Measurements from ENCODE around the gene ARID1B.

ARID1B gene

DNA sequence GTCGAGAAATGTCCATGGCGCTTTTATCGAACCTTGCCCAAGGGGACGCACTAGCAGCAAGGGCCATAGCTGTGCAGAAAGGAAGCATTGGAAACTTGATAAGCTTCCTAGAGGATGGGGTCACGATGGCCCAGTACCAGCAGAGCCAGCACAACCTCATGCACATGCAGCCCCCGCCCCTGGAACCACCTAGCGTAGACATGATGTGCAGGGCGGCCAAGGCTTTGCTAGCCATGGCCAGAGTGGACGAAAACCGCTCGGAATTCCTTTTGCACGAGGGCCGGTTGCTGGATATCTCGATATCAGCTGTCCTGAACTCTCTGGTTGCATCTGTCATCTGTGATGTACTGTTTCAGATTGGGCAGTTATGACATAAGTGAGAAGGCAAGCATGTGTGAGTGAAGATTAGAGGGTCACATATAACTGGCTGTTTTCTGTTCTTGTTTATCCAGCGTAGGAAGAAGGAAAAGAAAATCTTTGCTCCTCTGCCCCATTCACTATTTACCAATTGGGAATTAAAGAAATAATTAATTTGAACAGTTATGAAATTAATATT is 430.4 kb downstream of the ARID1B start:
- no peak for DNase-seq (ENCODE audit: low read depth in 2 of 2)

DNA sequence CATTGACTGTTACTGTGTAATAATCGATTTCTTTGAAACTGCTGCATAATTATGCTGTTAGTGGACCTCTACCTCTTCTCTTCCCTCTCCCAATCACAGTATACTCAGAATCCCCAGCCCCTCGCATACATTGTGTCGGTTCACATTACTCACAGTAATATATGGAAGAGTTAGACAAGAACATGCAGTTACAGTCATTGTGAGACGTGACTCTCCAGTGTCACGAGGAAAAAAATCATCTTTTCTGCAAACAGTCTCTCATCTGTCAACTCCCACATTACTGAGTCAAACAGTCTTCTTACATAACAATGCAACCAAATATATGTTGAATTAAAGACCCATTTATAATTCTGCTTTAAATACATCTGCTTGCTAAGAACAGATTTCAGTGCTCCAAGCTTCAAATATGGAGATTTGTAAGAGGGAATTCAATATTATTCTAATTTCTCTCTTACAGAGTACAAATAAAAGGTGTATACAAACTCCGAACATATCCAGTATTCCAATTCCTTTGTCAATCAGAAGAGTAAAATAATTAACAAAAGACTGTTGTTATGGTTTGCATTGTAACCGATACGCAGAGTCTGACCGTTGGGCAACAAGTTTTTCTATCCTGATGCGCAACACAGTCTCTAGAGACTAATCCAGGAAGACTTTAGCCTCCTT is 432.8 kb downstream of the ARID1B start:
- DNase-seq (ENCODE audit: low read depth in 2 of 2) = no peak

DNA sequence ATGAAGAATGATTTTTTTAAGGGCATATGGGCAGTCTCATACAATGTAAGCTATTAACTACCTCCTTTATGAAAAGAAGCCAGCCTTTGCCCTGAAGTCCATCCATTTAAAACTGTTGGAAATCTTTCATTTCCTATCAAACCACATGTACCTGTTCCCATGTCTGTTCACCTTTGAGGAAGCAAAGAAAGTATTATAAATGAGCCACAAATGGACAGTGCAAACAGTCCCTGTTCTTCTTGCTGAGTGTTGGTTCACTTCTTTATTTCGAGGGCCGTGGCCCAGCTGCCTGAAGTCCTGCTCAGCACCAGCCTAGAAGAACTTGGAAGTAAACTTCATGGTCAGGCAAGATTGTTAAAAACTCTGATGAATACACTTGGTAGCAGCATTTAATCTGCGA is 433.8 kb downstream of the ARID1B start:
- DNase-seq (ENCODE audit: low read depth in 2 of 2) = no peak

DNA sequence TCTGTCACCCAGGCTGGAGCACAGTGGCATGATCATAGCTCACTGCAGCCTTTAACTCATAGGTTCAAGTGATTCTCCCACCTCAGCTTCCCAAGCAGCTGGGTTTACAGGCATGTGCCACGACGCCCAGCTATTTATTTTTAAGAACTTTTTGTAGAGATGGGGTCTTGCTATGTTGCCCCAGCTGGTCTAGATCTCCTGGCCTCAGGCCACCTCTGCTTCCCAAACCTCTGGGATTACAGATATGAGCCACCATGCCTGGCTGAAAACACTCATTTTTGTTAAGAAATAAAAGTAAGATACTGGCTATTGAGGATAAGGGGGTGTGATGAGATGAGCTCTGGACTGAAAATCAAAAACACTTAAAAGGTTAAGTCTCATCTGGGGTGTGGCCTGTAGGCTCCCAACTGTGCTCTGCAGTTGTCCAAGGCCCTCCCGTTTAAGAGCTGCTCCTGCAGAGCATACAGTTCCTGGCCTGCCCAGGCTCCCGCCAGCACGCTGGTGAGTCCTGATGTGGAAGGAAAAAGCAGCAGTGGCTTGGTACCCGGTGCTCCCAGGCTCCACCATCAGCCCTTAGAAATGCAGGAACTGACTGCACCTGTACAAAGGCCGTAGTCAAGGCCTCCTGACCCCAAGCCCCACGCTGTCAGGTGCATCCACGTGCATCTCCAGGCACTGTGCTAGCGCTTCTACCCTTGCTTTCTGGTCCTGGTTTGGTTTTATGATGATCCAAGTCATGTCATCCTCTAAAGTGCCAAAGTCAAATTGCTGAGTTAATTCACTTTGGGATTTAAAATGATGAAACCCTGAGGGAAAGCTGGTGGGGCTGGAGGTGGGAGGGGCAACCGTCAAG is 434.7 kb downstream of the ARID1B start:
- DNase-seq (ENCODE audit: low read depth in 2 of 2) = no peak

DNA sequence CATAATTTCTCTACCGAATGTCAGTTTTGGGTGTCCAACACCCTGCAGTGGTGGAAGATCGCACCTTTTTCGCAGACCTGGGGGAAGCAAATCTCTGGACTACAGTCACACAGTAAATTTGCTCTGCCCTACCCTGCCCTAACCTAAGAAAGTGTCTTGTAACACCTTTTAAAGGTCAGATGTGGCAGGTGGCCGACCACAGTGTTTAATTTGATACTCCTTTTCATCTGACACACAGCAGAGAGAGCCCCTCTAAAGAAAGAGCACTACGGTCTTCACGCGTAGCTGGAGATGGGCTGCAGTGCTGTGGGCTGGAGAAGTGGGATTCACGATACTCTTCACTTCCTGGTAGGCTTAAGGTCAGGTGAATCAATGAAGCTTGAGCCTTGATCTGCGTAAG is 436.2 kb downstream of the ARID1B start:
- DNase-seq (ENCODE audit: low read depth in 2 of 2) = no peak

DNA sequence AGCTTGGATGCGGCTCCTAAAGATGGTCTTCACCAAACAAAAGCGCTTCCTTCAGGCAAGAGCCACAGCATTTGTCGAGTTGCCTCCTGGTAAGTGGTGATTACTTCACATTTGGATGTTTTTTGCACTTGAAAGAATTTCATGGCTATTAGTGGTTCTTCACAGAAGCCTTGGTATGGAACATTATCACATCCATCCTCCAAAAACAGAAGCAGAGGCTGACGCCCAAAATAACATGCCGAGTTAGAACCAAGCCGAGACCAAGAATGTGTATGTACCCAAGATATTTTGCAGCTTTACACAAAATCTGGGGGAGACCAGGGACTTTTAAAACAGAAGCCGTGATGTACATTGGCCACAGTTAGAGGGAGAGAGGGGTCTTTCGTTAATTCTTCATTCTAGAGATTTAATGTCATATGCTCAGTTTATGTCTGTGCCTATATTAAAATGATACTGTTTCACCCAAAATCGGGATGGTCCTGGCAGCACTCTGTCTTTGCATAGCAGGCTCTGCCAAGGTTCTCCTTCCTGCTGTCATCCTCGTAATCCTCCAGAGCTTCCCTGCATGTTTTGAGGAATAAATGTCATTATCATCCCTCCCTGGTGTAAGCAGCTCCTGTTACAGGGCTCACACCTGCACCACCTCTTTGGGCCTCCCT is 436.9 kb downstream of the ARID1B start:
- DNase-seq (ENCODE audit: low read depth in 2 of 2) = no peak

DNA sequence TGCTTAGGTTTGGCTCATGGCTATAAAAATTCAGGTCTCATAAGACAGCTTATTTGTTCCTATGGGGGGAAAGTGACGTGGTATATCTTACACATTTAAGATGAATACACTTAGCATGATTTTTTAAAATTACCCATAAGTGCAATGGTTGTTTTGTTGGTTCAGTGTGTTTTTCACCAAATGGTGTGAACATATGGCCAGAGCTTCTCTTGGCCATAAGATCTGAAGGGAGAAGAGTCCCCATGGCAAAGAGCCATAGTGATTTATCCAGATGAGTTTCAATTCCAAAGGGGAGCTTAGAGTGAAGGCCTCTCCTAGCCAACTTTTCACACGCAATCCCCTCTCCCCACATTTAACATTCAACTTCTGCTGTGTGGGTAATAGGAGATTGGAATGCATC is 438.5 kb downstream of the ARID1B start:
- DNase-seq (ENCODE audit: low read depth in 2 of 2) = no peak

DNA sequence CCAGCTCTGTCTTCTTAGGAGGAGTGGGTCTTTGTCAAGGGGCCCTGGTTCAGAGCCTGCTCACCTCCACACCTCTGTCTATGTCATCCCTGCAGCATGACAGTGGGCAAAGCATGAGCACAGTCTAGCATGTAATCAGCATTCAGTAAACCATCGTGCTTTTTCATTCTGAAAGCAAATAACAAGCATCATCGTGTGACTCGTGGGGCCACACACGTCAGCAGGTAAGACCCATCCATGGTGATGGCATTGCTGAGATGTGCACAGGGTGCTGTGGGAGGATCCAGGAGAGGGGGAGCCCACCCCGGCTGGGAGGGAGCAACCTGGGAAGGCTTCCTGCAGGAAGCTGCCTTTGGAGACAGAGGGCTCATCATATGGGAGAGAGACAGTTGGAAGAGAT is 439.4 kb downstream of the ARID1B start:
- DNase-seq (ENCODE audit: low read depth in 2 of 2) = no peak

DNA sequence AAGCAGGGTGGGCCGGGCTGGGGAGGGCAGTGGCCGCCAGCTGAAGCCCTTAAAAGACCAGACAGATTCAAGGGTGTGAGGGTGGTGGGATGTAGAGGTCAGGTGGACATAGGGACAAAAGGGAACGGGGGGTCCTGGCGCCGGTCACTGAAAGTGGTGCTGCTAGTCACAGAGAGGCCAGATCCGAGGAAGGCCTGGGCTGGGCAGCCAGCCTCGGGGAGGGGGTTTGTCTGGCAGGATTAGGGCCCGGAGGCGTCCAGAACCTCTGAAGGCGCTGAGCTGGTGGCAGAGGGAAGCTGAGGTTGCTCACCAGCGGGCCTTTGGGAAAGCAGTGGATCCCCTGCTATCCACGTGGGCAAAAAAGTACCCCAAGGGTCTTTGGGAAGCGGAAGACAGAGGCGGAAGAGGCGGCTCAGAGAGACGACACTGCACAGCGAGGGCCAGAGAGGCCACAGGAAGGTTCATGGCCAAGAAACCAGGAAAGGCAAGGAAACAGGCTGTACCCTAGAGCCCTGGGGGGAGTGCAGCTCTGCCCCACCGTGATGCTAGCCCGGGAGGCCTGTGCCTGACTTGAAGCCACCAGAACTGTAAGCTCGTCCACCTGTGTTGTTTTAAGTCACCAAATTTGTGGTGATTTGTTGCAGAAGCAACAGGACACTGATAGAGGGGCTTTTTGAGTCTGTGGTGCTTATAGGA is 440.2 kb downstream of the ARID1B start:
- no peak for DNase-seq (ENCODE audit: low read depth in 2 of 2)

DNA sequence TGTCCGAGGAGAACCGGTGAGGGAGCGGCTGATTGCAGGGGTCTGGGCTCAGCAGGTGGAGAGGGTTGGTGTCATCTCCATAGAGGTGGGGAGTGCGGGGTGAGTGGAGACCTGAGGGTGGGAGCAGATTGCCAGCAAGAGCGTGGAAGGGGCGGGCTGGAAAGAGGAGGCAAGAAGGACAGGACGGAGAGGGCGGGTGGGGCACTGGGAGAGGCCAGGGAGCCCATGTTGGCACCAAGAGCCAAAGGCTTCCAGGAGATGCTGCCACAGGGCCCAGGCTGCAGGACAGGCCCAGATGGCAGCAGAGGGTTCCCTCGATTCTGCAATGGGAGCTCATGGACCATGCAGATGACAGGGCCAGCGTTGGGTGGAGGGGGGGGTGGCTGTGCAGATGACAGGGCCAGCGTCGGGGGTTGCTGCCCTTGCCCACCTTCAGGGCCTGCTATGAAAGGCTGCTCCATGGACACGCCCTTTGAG is 440.8 kb downstream of the ARID1B start:
- no peak for DNase-seq (ENCODE audit: low read depth in 2 of 2)

DNA sequence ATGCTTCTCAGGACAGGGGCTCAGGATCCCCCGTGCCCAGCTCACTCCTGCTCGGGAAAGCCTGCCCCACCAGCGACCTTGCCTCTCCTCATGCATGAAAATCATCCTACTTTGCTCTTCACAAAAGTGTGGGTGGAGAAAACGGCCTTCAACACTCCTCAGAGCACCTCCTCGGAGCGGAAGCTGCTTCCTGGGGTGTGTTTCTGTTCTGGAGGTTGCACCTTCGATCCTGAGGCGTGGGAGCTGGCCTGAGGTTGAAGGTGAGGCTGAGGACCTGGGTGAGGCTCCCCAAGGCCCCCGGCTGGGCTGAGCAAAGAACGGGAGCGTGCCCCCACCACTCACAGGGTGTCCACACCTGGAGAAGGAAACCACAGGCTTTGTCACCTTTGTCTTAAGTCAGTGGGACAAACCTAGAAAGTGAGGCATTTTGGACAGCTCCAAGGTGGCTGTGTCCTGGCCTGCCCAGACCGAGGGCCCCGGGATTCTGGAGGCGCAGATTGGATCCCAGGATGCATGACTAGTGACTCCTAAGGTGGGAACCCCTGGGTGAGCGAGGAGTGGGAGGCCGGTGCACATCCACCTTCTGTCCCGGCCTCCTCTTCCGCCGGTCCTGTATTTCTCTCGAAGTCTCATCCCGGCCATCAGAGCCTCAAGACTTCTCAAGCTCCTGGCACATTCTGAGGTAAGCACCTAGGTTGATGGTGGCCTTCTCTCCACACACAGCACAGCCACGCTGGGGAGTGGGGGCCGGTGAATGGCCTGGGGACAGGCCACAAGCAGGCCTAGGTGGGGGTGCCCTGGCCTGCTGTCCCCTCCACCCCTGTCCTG is 441.4 kb downstream of the ARID1B start:
- no peak for DNase-seq (ENCODE audit: low read depth in 2 of 2)

DNA sequence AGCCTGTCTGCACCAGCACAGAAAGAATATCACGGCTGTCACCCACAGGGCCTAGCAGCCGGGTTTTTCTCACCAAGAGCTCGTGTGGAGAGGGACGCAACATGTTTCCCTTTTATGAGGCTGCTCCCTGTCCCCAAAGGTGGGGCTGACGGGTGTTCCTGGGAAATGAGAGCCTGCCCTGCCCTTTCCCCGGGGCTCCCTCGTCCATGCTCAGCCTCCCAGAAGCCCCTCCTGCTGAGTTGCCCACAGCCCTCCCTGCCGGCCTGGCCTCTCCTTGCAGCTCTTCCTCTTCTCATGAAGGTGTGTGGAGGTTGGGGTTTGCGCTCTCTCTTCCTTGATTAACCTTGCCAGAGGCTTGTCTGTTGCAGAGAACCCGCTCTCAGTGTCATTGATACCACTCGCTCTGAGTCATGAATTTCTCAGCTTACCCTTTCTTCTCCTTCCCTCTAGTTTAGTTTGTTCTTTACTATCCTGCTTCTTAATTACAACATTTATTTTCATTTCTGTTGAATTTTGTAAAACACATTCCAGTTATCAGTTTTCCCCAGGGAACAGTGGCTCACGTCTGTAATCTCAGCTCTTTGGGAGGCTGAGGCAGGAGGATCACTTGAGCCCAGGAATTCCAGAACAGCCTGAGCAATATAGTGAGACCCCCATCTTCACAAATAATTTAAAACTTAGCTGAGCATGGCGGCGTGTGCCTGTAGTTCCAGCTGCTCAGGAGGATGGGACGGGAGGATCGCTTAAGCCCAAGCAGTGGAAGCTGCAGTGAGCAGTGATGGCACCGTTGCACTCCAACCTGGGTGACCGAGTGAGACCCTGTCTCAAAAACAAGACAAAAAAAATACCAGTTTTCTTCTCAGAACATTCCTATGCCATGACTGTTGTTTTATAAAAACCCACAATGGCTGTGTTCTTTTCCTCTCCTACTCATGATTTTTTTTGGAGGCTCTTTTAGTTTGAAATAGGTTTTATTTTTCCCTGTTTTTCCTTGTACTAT is 442.3 kb downstream of the ARID1B start:
- no peak for DNase-seq (ENCODE audit: low read depth in 2 of 2)

DNA sequence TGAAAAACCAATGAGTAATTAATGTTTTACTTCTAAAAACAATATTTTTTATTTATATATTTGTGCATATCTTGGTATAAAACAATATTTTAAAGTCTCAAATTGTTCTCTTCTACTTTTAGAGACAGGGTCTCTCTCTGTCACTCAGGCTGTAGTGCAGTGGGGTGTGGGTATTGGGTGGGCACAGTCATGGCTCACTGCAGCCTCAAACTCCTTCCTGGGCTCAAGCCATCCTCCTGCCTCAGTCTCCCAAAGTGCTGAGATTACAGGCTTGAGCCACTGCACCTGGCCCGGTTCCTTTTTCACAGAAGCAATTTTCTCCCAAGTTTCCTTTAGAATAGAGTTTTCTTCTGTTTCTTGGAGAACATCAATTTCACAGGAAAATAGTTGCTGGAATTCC is 443.3 kb downstream of the ARID1B start:
- DNase-seq (ENCODE audit: low read depth in 2 of 2) = no peak

DNA sequence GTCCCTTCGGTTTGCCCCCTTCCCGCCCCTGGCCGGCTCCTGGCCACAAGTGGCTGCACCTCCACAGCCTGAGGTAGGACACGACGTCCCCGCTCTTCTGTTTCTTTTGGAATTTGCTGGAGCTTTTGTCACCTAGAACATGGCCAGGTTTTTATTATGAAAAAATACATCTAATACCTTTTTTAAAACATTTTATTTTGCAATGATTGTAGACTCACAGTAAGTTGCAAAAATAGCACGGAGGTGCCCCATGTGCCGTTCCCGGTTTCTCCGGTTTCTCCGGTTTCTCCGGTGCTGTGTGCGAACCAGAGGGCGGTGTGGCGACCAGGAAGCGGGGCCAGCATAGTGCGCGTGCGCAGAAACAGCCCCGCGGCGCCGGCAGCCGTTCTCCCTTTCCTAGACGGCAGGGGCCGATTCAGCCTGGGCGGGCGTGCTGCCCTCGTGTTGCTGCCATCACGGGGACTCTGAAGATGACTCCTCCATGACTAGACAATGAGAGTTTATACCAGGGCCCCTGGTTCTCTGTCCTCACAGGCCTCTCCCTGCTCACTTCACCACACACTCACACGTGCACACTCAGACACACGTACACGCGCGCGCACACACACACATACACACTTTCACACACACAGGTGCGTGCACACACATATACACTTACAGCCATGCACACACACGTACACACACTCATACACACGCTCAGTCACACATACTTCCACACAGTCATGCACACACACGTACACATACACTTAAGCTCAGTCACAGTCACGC is 444.1 kb downstream of the ARID1B start:
- DNase-seq (ENCODE audit: low read depth in 2 of 2) = peak; percentile 61 to 76

DNA sequence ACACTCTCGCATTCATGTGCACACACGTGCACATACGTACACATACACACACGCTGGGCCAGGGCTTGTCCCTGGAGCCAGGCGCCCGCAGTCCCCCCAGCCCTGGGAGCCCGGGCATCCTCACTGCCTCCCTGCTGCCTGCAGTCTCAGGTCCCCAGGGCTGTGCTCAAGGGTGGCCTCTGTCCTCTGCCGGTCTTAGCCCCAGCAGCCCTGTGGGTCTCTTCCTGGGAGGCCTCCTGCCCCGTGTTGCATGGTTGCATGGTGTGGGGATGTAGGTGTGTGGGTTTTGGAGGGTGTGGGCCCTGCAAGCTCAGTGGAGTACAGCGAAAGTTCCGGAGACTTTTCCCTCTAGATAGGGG is 444.6 kb downstream of the ARID1B start:
- no peak for DNase-seq (ENCODE audit: low read depth in 2 of 2)

DNA sequence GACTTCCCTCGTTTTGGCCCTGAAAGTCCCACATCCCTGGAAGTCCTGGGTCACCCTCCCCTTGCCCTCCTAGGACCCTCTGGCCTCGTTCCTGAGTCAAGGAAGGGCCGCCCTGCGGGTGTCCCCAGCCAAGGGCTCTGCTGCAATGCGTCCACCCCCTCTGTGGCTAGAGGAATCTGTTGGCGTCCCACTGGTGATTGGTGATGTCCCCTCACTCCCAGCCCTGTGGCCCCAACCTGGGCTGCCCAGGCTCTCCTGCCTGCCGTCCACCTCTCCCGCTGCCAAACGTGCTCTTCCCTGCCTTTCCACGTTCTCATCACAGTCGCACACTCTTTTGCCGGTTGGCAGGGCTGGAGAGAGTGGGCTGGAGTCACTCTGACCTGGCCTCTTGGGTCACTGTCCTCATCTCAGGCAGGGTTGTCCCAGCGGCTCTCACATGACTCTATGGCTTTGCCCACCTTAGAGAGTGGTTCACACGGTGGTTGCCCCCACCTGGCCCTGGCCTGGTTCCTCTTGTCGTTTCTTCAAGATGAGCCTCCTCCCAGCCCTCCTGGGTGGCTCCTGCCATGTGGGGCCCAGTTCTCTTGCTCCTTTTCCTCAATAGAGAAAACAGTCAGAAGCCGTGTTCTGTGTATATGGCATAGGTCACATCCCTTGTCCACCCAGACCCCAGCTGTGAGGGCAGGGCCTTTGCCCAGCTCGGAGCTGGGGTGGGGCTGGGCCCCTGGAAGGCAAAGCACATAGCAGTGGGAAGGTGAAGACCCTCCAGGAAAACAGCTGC is 445.2 kb downstream of the ARID1B start:
- no peak for DNase-seq (ENCODE audit: low read depth in 2 of 2)

DNA sequence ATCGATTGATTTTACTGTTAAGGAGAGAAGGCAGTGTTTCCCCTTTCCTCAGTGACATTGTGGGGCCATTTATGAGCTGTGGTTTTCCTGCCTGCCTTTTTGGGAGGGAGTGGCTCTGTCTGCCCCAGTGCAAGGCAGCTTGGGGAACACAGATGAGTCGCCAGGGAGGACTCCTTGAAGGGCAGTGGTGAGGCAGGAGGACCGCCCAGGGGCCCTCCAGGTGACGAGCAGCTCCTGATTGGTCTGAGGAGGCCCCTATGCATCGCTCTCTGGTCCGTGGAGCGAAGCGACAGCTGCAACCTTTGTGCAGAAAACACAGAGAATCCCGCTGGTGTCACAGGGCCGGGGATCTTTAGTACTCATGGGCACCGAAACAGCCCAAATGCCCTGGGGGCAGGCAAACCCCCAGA is 445.8 kb downstream of the ARID1B start:
- DNase-seq (ENCODE audit: low read depth in 2 of 2) = no peak

DNA sequence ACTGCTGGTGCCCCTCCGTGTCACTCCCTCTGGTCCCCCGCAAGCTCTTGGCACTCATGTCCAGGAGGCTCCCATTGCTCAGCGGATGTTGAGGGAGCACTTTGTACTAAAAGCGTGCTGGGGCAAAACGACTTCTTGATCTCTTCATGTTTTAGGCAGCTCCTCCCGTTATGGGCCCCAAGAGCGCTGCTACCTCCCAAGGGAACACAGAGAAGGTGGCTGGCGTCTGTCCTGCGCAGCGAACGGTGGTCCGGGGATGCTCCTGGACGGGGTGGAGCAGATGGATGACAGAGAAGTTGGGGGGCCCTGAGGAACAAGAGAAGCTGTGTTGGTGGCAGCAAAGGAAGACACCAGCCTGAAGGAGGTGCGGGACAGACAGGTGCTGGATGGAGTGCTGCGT is 446.3 kb downstream of the ARID1B start:
- no peak for DNase-seq (ENCODE audit: low read depth in 2 of 2)
